Endothelial cell (in vitro differentiated cells): ENCODE data around the gene STX8. TPM values are rescaled to one million over a fixed set of nuclear protein-coding genes. Genes with fewer than 3 reads are reported as not detected.
"Not testable (repeated sequence)": the region's sequence is repeated elsewhere in the genome, so short reads cannot be mapped to it uniquely, and the experiment has no call there.

Source experiments
- DNase-seq: peaks from one replicate; pipeline ENCODE4 v3.0.0; 2021; ENCODE audit warnings: low spot score
- H3K27ac Mint-ChIP-seq: one replicate; pipeline ENCODE4 v1.8.0; 2021; ENCODE audit warnings: mixed read lengths, inconsistent platforms; ENCODE audit not compliant: unreplicated experiment
- H3K27me3 Mint-ChIP-seq: one replicate; pipeline ENCODE4 v1.8.0; 2021; ENCODE audit warnings: mild to moderate bottlenecking, moderate library complexity, mixed read lengths, inconsistent platforms; ENCODE audit not compliant: unreplicated experiment
- H3K36me3 Mint-ChIP-seq: one replicate; pipeline ENCODE4 v1.8.0; 2021; ENCODE audit warnings: mild to moderate bottlenecking, low read depth, mixed read lengths, inconsistent platforms; ENCODE audit not compliant: unreplicated experiment
- H3K4me1 Mint-ChIP-seq: one replicate; pipeline ENCODE4 v1.8.0; 2021; ENCODE audit warnings: mild to moderate bottlenecking, mixed read lengths, inconsistent platforms; ENCODE audit not compliant: unreplicated experiment
- H3K4me3 Mint-ChIP-seq: one replicate; pipeline ENCODE4 v1.8.0; 2021; ENCODE audit warnings: mild to moderate bottlenecking, mixed read lengths, inconsistent platforms; ENCODE audit not compliant: unreplicated experiment
- H3K9me3 Mint-ChIP-seq: one replicate; pipeline ENCODE4 v1.8.0; 2021; ENCODE audit warnings: mixed read lengths, inconsistent platforms; ENCODE audit not compliant: unreplicated experiment
- total RNA-seq: library from RNA; stranded (reverse); fragmentation: NEBNext Ultra II Directional; extraction: Animal tissue kit (Norgen Biotek cat#: 25700); gene quantifications from one replicate; pipeline ENCODE4 v1.2.1, GENCODE V29; 2021; ENCODE audit not compliant: unreplicated experiment
- TF ChIP-seq, protein P1 (sequence below): fragments of 200-600 bp; sonication (generic); IDR thresholded peaks from one replicate; pipeline ENCODE4 v1.5.0; 2021; ENCODE audit warnings: antibody characterized with exemption; ENCODE audit not compliant: unreplicated experiment

Gene STX8
- total RNA-seq, 1 donor from 2014 or later, result 49.2 TPM

- no peaks in the 10 kb centered on the region for H3K27me3 Mint-ChIP-seq
- no peak overlapping the region for H3K27ac Mint-ChIP-seq
- H3K4me3 Mint-ChIP-seq, result no peak overlapping the region
- peaks cover 8% of the 10 kb centered on the region for H3K36me3 Mint-ChIP-seq
- H3K4me1 Mint-ChIP-seq, result peaks cover 5% of the 10 kb centered on the region
- DNase-seq, result no peak
- no peaks in the 10 kb centered on the region for H3K9me3 Mint-ChIP-seq
- TF ChIP-seq, protein P1, sequence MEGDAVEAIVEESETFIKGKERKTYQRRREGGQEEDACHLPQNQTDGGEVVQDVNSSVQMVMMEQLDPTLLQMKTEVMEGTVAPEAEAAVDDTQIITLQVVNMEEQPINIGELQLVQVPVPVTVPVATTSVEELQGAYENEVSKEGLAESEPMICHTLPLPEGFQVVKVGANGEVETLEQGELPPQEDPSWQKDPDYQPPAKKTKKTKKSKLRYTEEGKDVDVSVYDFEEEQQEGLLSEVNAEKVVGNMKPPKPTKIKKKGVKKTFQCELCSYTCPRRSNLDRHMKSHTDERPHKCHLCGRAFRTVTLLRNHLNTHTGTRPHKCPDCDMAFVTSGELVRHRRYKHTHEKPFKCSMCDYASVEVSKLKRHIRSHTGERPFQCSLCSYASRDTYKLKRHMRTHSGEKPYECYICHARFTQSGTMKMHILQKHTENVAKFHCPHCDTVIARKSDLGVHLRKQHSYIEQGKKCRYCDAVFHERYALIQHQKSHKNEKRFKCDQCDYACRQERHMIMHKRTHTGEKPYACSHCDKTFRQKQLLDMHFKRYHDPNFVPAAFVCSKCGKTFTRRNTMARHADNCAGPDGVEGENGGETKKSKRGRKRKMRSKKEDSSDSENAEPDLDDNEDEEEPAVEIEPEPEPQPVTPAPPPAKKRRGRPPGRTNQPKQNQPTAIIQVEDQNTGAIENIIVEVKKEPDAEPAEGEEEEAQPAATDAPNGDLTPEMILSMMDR, result no peak
These were observed 195.3 kb downstream of the STX8 start for GRCh38 chr17:9380361-9380760.

GRCh38 chr17:9376177-9376576 is 199.4 kb downstream of the STX8 start:
- not testable (repeated sequence) for H3K4me1 Mint-ChIP-seq, H3K27ac Mint-ChIP-seq, H3K4me3 Mint-ChIP-seq, H3K27me3 Mint-ChIP-seq, H3K36me3 Mint-ChIP-seq, DNase-seq, H3K9me3 Mint-ChIP-seq

GRCh38 chr17:9371019-9371418 is 204.6 kb downstream of the STX8 start:
- DNase-seq, result no peak
- no peak overlapping the region for H3K27ac Mint-ChIP-seq
- no peaks in the 10 kb centered on the region for H3K36me3 Mint-ChIP-seq
- H3K9me3 Mint-ChIP-seq, result no peaks in the 10 kb centered on the region
- no peak overlapping the region for H3K4me3 Mint-ChIP-seq
- TF ChIP-seq, protein P1, result no peak
- peaks cover 10% of the 10 kb centered on the region for H3K4me1 Mint-ChIP-seq
- H3K27me3 Mint-ChIP-seq, result no peaks in the 10 kb centered on the region

- Mint-ChIP-seq H3K9me3 (no peaks in the 10 kb centered on the region), H3K27me3 (no peaks in the 10 kb centered on the region), H3K4me1 (peaks cover 11% of the 10 kb centered on the region), H3K36me3 (no peaks in the 10 kb centered on the region), H3K4me3 (no peak overlapping the region), H3K27ac (no peak overlapping the region)
- TF ChIP-seq, protein P1, result no peak
- no peak for DNase-seq
These were observed 205.2 kb downstream of the STX8 start for GRCh38 chr17:9370467-9370866.

DNA sequence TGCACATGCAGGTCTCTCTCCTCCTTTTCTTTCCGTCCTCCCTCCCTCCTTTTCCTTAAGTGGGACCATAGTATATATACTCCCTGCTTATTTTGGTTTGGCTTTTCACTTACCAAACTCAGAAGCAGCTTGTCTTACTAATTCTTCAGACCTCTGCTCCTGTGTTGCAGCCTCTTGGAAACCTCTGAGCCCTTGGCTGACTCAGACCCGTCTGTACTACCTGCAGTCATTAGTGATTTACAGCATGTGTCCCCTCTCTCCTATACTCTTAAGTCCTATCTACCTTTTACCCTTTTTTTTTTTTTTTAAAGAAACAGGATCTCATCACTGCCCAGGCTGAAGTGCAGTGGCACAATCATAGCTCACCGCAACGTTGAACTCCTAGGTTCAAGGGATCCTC is 207.0 kb downstream of the STX8 start:
- peaks cover 2% of the 10 kb centered on the region for H3K27me3 Mint-ChIP-seq
- no peak overlapping the region for H3K4me3 Mint-ChIP-seq
- H3K9me3 Mint-ChIP-seq, result no peaks in the 10 kb centered on the region
- no peak overlapping the region for H3K27ac Mint-ChIP-seq
- H3K36me3 Mint-ChIP-seq, result no peaks in the 10 kb centered on the region
- TF ChIP-seq, protein P1, result no peak
- no peak for DNase-seq
- peaks cover 18% of the 10 kb centered on the region for H3K4me1 Mint-ChIP-seq

- H3K9me3 Mint-ChIP-seq, result no peaks in the 10 kb centered on the region
- no peaks in the 10 kb centered on the region for H3K36me3 Mint-ChIP-seq
- H3K27me3 Mint-ChIP-seq, result peaks cover 2% of the 10 kb centered on the region
- H3K4me1 Mint-ChIP-seq, result peaks cover 18% of the 10 kb centered on the region
- DNase-seq, result no peak
- H3K4me3 Mint-ChIP-seq, result no peak overlapping the region
- H3K27ac Mint-ChIP-seq, result no peak overlapping the region
- TF ChIP-seq, protein P1, result no peak
These were observed 208.5 kb downstream of the STX8 start for GRCh38 chr17:9367156-9367555.
